ENCODE results near the gene COL12A1. TPM values are rescaled to one million over a fixed set of nuclear protein-coding genes. Genes with fewer than 3 reads are reported as not detected.

COL12A1 gene
- total and polyA plus RNA-seq, 2 experiments from 2014 or later = 9.2 to 49.0 TPM

- Histone ChIP-seq H3K36me3 (replicated peaks; ENCODE audit: insufficient read depth, low read depth) (no peaks in the 10 kb centered on the region), H2AFZ (no peak overlapping the region), H3K9me2 (replicated peaks; ENCODE audit: insufficient read depth) (no peaks in the 10 kb centered on the region), H3K27me3 (no peaks in the 10 kb centered on the region), H3K4me2 (no peak overlapping the region), H3K9me3 (ENCODE audit: low read depth) (no peaks in the 10 kb centered on the region), H3K27ac (no peak overlapping the region), H3K4me1 (ENCODE audit: insufficient read depth) (no peaks in the 10 kb centered on the region), H4K20me1 (ENCODE audit: insufficient read depth, poor library complexity, severe bottlenecking) (no peaks in the 10 kb centered on the region), H3K4me3 (no peak overlapping the region), H3K79me2 (no peaks in the 10 kb centered on the region)
- TF ChIP-seq EZH2phosphoT487 (IDR thresholded peaks at IDR 0.05; ENCODE audit: low read depth, severe bottlenecking, unreplicated experiment) = no peak
- 68% methylated on average over 2 of the region's 2 CpGs for WGBS (ENCODE audit: low lambda C conversion rate, missing lambda C conversion rate)
- DNase-seq (ENCODE audit: low spot score) = no peak
These were observed 34.3 kb downstream of the COL12A1 start for GRCh38 chr6:75171567-75171966.

- H2AFZ ChIP-seq = no peak overlapping the region
- H3K9me2 ChIP-seq (replicated peaks; ENCODE audit: insufficient read depth) = no peaks in the 10 kb centered on the region
- H3K79me2 ChIP-seq = no peaks in the 10 kb centered on the region
- no peaks in the 10 kb centered on the region for H3K9me3 ChIP-seq (ENCODE audit: low read depth)
- no peaks in the 10 kb centered on the region for H4K20me1 ChIP-seq (ENCODE audit: insufficient read depth, poor library complexity, severe bottlenecking)
- H3K27me3 ChIP-seq = no peaks in the 10 kb centered on the region
- no peaks in the 10 kb centered on the region for H3K36me3 ChIP-seq (replicated peaks; ENCODE audit: insufficient read depth, low read depth)
- no peak overlapping the region for H3K4me2 ChIP-seq
- no peak overlapping the region for H3K27ac ChIP-seq
- no peaks in the 10 kb centered on the region for H3K4me1 ChIP-seq (ENCODE audit: insufficient read depth)
- no peak for DNase-seq (ENCODE audit: low spot score)
- H3K4me3 ChIP-seq = no peak overlapping the region
- TF ChIP-seq EZH2phosphoT487 (IDR thresholded peaks at IDR 0.05; ENCODE audit: low read depth, severe bottlenecking, unreplicated experiment) (no peak), EZH2 (IDR thresholded peaks at IDR 0.05; ENCODE audit: borderline replicate concordance) (no peak), CTCF (IDR thresholded peaks at IDR 0.05; ENCODE audit: poor library complexity) (no peak)
- 78% methylated on average over 2 of the region's 2 CpGs for WGBS (ENCODE audit: low lambda C conversion rate, missing lambda C conversion rate)
These were observed 34.9 kb downstream of the COL12A1 start for GRCh38 chr6:75170691-75171560.

- no peaks in the 10 kb centered on the region for H3K79me2 ChIP-seq
- H3K9me3 ChIP-seq (ENCODE audit: low read depth) = no peaks in the 10 kb centered on the region
- no peak overlapping the region for H3K27ac ChIP-seq
- WGBS (ENCODE audit: low lambda C conversion rate, missing lambda C conversion rate) = 94% methylated on average over 2 of the region's 2 CpGs
- TF ChIP-seq EZH2 (IDR thresholded peaks at IDR 0.05; ENCODE audit: borderline replicate concordance) (no peak), EZH2phosphoT487 (IDR thresholded peaks at IDR 0.05; ENCODE audit: low read depth, severe bottlenecking, unreplicated experiment) (no peak), CTCF (IDR thresholded peaks at IDR 0.05; ENCODE audit: poor library complexity) (no peak)
- no peak overlapping the region for H3K4me3 ChIP-seq
- H3K9me2 ChIP-seq (replicated peaks; ENCODE audit: insufficient read depth) = no peaks in the 10 kb centered on the region
- no peaks in the 10 kb centered on the region for H3K27me3 ChIP-seq
- H3K4me2 ChIP-seq = no peak overlapping the region
- no peak overlapping the region for H2AFZ ChIP-seq
- DNase-seq (ENCODE audit: low spot score) = no peak
- no peaks in the 10 kb centered on the region for H3K4me1 ChIP-seq (ENCODE audit: insufficient read depth)
- H4K20me1 ChIP-seq (ENCODE audit: insufficient read depth, poor library complexity, severe bottlenecking) = no peaks in the 10 kb centered on the region
- no peaks in the 10 kb centered on the region for H3K36me3 ChIP-seq (replicated peaks; ENCODE audit: insufficient read depth, low read depth)
These were observed 35.9 kb downstream of the COL12A1 start for GRCh38 chr6:75169689-75170586.
